Upper lobe of left lung (tissue), 6 donors: ENCODE results near the gene SMAP2. TPM values are rescaled to one million over a fixed set of nuclear protein-coding genes. Genes with fewer than 3 reads are reported as not detected.

Experiments used
- ATAC-seq, 2 donors: fragments of 200-7000 bp; cut with Tn5 transposase; one replicate each; pipeline ENCODE4 v1.9.1; 2022; ENCODE audit warnings: mild to moderate bottlenecking in 2 of 2, moderate library complexity in 2 of 2; ENCODE audit not compliant: low FRiP score in 2 of 2
- DNase-seq, 2 donors: peaks; one replicate each; pipeline ENCODE4 v3.0.0-alpha.2; 2019 to 2020
- H3K27ac ChIP-seq, 4 donors: fragments of 200-600 bp; sonication (generic); one replicate each; pipeline ENCODE4 v1.5.1; 2016 to 2019
- H3K27me3 ChIP-seq, 4 donors: fragments of 200-600 bp; sonication (generic); one replicate each; pipeline ENCODE4 v1.5.1; 2017 to 2019
- H3K36me3 ChIP-seq, 4 donors: fragments of 200-600 bp; sonication (generic); one replicate each; pipeline ENCODE4 v1.5.1; 2016 to 2019
- H3K4me1 ChIP-seq, 4 donors: fragments of 200-600 bp; sonication (generic); one replicate each; pipeline ENCODE4 v1.5.1; 2018 to 2019
- H3K4me3 ChIP-seq, 4 donors: fragments of 200-600 bp; sonication (generic); one replicate each; pipeline ENCODE4 v1.5.1; 2017 to 2019; ENCODE audit warnings: mild to moderate bottlenecking in 2 of 4, moderate library complexity in 1 of 4
- H3K9me3 ChIP-seq, 4 donors: fragments of 200-600 bp; sonication (generic); one replicate each; pipeline ENCODE4 v1.5.1; 2018 to 2019
- CTCF ChIP-seq, 6 experiments: fragments of 450-650 bp in 4 of 6; fragments of 200-600 bp in 2 of 6; sonication (generic) in 2 of 6; IDR thresholded peaks; one replicate each; pipeline ENCODE4 v1.5.1; 2016 to 2019; ENCODE audit warnings: antibody characterized with exemption in 6 of 6
- EP300 ChIP-seq, 4 donors: sonication (generic); formaldehyde crosslinking; IDR thresholded peaks; one replicate each; pipeline ENCODE4 v1.5.1; 2017; ENCODE audit warnings: antibody characterized with exemption in 4 of 4, control low read depth in 2 of 4
- POLR2A ChIP-seq, 4 donors: fragments of 450-650 bp; IDR thresholded peaks; one replicate each; pipeline ENCODE4 v1.5.1; 2016 to 2017; ENCODE audit warnings: antibody characterized with exemption in 4 of 4, mild to moderate bottlenecking in 2 of 4
- POLR2AphosphoS5 ChIP-seq, 2 donors: sonication (generic); formaldehyde crosslinking; IDR thresholded peaks; one replicate each; pipeline ENCODE4 v1.5.1; 2017; ENCODE audit warnings: antibody characterized with exemption in 2 of 2
- WGBS, 2 donors: methylation state at CpG; one replicate each; pipeline ENCODE4 v1.1.5; 2017 to 2018; 5-methylcytosine and 5-hydroxymethylcytosine counted together
- total RNA-seq, 6 donors: library from RNA; depleted of rRNA in 4 of 6; stranded (reverse); fragments of >200 nt in 4 of 6; gene quantifications; one replicate each; pipeline versions ENCODE4 v1.1.0 to v1.2.1, GENCODE V29; 2016 to 2021
- donor health status: DM: no; HTN: no; CAD: no; lungs with moderate emphysema.
- donor health status: DM: no; HTN: yes; CAD: no; lungs with severe emphysema.

SMAP2 gene
- total RNA-seq, 6 donors from 2014 or later = 68.7 to 95.3 (median 72.2) TPM

GRCh38 chr1:40372658-40373322, 737 bp upstream of the SMAP2 start:
- ATAC-seq (no peak), DNase-seq (no peak)
- no peak overlapping the region for H3K27ac ChIP-seq
- no peaks in the 10 kb centered on the region for H3K36me3 ChIP-seq
- H3K27me3 ChIP-seq = no peaks in the 10 kb centered on the region
- peaks cover 10 to 20% (median 10%) of the 10 kb centered on the region in 4 donors for H3K4me1 ChIP-seq
- no peak for TF ChIP-seq CTCF (IDR thresholded peaks at IDR 0.05)
- no peak for TF ChIP-seq POLR2AphosphoS5 (IDR thresholded peaks at IDR 0.05)
- no peak for TF ChIP-seq POLR2A (IDR thresholded peaks at IDR 0.05)
- TF ChIP-seq EP300 (IDR thresholded peaks at IDR 0.05) = no peak
- H3K4me3 ChIP-seq = peak overlapping the region in 3 of 4 donors; percentile 67 to 99 (median 92)
- H3K9me3 ChIP-seq = no peaks in the 10 kb centered on the region
- 43 to 52% methylated on average over 6 of the region's 6 CpGs for WGBS, 2 donors

GRCh38 chr1:40377512-40377911, 4.0 kb downstream of the SMAP2 start:
- peak overlapping the region in 2 of 4 donors; percentile 17 to 33 for H3K27ac ChIP-seq
- no peaks in the 10 kb centered on the region for H3K36me3 ChIP-seq
- ATAC-seq (no peak), DNase-seq (no peak)
- no peak overlapping the region for H3K4me3 ChIP-seq
- WGBS, 2 donors = 88 to 93% methylated on average over 1 of the region's 1 CpG
- peaks cover 11 to 45% (median 34%) of the 10 kb centered on the region in 4 donors for H3K4me1 ChIP-seq
- H3K9me3 ChIP-seq = no peaks in the 10 kb centered on the region
- TF ChIP-seq POLR2AphosphoS5 (IDR thresholded peaks at IDR 0.05) = no peak
- no peak for TF ChIP-seq EP300 (IDR thresholded peaks at IDR 0.05)
- TF ChIP-seq CTCF (IDR thresholded peaks at IDR 0.05) = no peak
- no peak for TF ChIP-seq POLR2A (IDR thresholded peaks at IDR 0.05)
- no peaks in the 10 kb centered on the region for H3K27me3 ChIP-seq

GRCh38 chr1:40379785-40380452, 6.4 kb downstream of the SMAP2 start:
- Histone ChIP-seq H3K36me3 (no peaks in the 10 kb centered on the region), H3K27ac (peak overlapping the region in 3 of 4 donors; percentile 29 to 93 (median 92)), H3K4me1 (peaks cover 20 to 58% (median 51%) of the 10 kb centered on the region in 4 donors), H3K4me3 (no peak overlapping the region), H3K27me3 (no peaks in the 10 kb centered on the region), H3K9me3 (no peaks in the 10 kb centered on the region)
- DNase-seq (no peak), ATAC-seq (no peak)
- TF ChIP-seq POLR2AphosphoS5 (IDR thresholded peaks at IDR 0.05) = no peak
- no peak for TF ChIP-seq POLR2A (IDR thresholded peaks at IDR 0.05)
- no peak for TF ChIP-seq EP300 (IDR thresholded peaks at IDR 0.05)
- TF ChIP-seq CTCF (IDR thresholded peaks at IDR 0.05) = no peak
- 52 to 78% methylated on average over 1 of the region's 1 CpG for WGBS, 2 donors

- H3K27ac ChIP-seq = peak overlapping the region; percentile 85 to 93 (median 90)
- H3K36me3 ChIP-seq = no peaks in the 10 kb centered on the region
- no peaks in the 10 kb centered on the region for H3K9me3 ChIP-seq
- H3K4me3 ChIP-seq = no peak overlapping the region
- no peak for TF ChIP-seq EP300 (IDR thresholded peaks at IDR 0.05)
- no peak for TF ChIP-seq POLR2A (IDR thresholded peaks at IDR 0.05)
- TF ChIP-seq POLR2AphosphoS5 (IDR thresholded peaks at IDR 0.05) = no peak
- no peak for TF ChIP-seq CTCF (IDR thresholded peaks at IDR 0.05)
- no peaks in the 10 kb centered on the region for H3K27me3 ChIP-seq
- ATAC-seq = no peak
- no peak for DNase-seq
- peaks cover 19 to 58% (median 54%) of the 10 kb centered on the region in 4 donors for H3K4me1 ChIP-seq
- WGBS, 2 donors = 87 to 90% methylated on average over 4 of the region's 4 CpGs
These were observed 7.3 kb downstream of the SMAP2 start for GRCh38 chr1:40380817-40381216.
